Measurements from ENCODE around the gene SVOP. TPM values are rescaled to one million over a fixed set of nuclear protein-coding genes. Genes with fewer than 3 reads are reported as not detected.
A peak's percentile ranks its signal among the peaks of the same experiment; 100 is the strongest.

The SVOP gene
- total RNA-seq, 6 experiments from 2014 or later: not detected

- 35% methylated on average over 3 of the region's 3 CpGs for WGBS (ENCODE audit: insufficient coverage, low coverage, low lambda C conversion rate, missing lambda C conversion rate)
- ATAC-seq: peak; percentile 59 to 89 (median 84)
- H3K36me3 ChIP-seq: no peaks in the 10 kb centered on the region
Measured at GRCh38 chr12:108921946-108922345, 98.9 kb downstream of the SVOP start.

GRCh38 chr12:108918960-108919642 is 101.8 kb downstream of the SVOP start:
- Histone ChIP-seq H3K36me3 (no peaks in the 10 kb centered on the region), H3K27ac (no peak overlapping the region), H3K4me1 (peaks cover 0 to 9% (median 0%) of the 10 kb centered on the region in 4 donors), H3K4me3 (no peak overlapping the region), H3K9me3 (no peaks in the 10 kb centered on the region), H3K27me3 (no peaks in the 10 kb centered on the region)
- DNase-seq (no peak), ATAC-seq (peak in 1 of 4 donors; percentile 17)
- intact Hi-C loops (cut with DNase I): no loop called here
- TF ChIP-seq CTCF (IDR thresholded peaks at IDR 0.05) (no peak), POLR2A (IDR thresholded peaks at IDR 0.05) (no peak)
- 100% methylated on average over 1 of the region's 3 CpGs for WGBS (ENCODE audit: insufficient coverage, low coverage, low lambda C conversion rate, missing lambda C conversion rate)

More at GRCh38 chr12:108921946-108922345, 98.9 kb downstream of the SVOP start:
- TF ChIP-seq POLR2A (IDR thresholded peaks at IDR 0.05) (no peak), CTCF (IDR thresholded peaks at IDR 0.05) (no peak)
- no peaks in the 10 kb centered on the region for H3K27me3 ChIP-seq
- no peaks in the 10 kb centered on the region for H3K9me3 ChIP-seq
- no peak for DNase-seq
- peaks cover 0 to 9% (median 0%) of the 10 kb centered on the region in 4 donors for H3K4me1 ChIP-seq
- intact Hi-C loops (cut with DNase I): no loop called here
- no peak overlapping the region for H3K4me3 ChIP-seq
- H3K27ac ChIP-seq: no peak overlapping the region

- H3K27ac ChIP-seq: no peak overlapping the region
- WGBS (ENCODE audit: insufficient coverage, low coverage, low lambda C conversion rate, missing lambda C conversion rate): 67% methylated on average over 2 of the region's 2 CpGs
- intact Hi-C loops (cut with DNase I): no loop called here
- ATAC-seq (no peak), DNase-seq (no peak)
- no peak for TF ChIP-seq CTCF (IDR thresholded peaks at IDR 0.05)
- TF ChIP-seq POLR2A (IDR thresholded peaks at IDR 0.05): no peak
- H3K9me3 ChIP-seq: no peaks in the 10 kb centered on the region
- peaks cover 0 to 9% (median 0%) of the 10 kb centered on the region in 4 donors for H3K4me1 ChIP-seq
- no peak overlapping the region for H3K4me3 ChIP-seq
- H3K27me3 ChIP-seq: no peaks in the 10 kb centered on the region
- no peaks in the 10 kb centered on the region for H3K36me3 ChIP-seq
Measured at GRCh38 chr12:108918206-108918605, 102.7 kb downstream of the SVOP start.

GRCh38 chr12:108916336-108916735 is 104.5 kb downstream of the SVOP start:
- DNase-seq (no peak), ATAC-seq (no peak)
- no peak for TF ChIP-seq CTCF (IDR thresholded peaks at IDR 0.05)
- TF ChIP-seq POLR2A (IDR thresholded peaks at IDR 0.05): no peak
- intact Hi-C loops (cut with DNase I): no loop called here
- H3K27me3 ChIP-seq: no peaks in the 10 kb centered on the region
- no peak overlapping the region for H3K27ac ChIP-seq
- no peaks in the 10 kb centered on the region for H3K9me3 ChIP-seq
- no peaks in the 10 kb centered on the region for H3K4me1 ChIP-seq
- H3K4me3 ChIP-seq: no peak overlapping the region
- no peaks in the 10 kb centered on the region for H3K36me3 ChIP-seq
- 53% methylated on average over 3 of the region's 5 CpGs for whole genome bisulfite sequencing (ENCODE audit: insufficient coverage, low coverage, low lambda C conversion rate, missing lambda C conversion rate)
